DMS153 treated with DMSO at 0.1 percent for 48 hours (cell line): Measurements from ENCODE around the gene GATAD2A.
A peak's percentile ranks its signal among the peaks of the same experiment; 100 is the strongest.

Source experiments
- DNase-seq: peaks from one replicate; lab custom pipeline; 2025; ENCODE audit not compliant: unreplicated experiment; lab: John Stamatoyannopoulos, UW

The GATAD2A gene

DNA sequence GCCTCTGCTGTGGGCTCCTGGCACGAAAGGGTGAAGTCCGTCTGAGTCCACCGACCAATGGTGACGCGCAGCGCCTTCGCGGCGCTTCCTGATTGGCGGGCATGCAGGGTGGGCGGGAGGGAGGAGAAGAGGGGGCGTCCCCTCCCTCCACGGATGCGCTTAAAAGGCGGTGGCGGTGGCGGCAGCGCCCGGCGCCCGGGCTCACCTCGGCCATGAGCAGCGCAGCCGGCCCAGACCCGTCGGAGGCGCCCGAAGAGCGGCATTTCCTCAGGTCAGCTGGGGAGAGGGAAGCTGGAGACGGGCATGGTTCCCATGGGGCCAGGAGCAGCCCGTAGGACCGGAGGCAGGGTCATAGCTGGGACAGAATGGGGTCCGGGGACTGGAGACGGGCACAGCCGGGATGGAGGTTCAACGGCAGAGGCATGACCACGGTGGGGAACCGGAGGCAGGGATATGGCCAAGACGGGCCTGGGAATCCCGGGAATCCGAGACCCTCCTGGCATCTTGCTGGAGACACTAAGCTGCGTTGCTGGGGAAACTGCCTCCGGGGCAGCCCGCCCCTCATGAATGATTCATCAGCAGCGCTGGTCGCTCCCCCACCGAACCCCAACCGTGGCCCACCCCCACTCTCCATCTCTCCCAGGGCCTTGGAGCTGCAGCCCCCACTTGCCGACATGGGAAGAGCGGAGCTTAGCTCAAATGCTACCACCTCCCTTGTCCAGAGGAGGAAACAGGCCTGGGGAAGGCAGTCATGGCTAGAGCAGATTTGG is 123.4 kb downstream of the GATAD2A start, which contains the start of gene YJEFN3:
YJEFN3 (plus strand) TSS at position 191 of the 770 bp plus-strand sequence; CDS start at position 213, 22 bp downstream.
- DNase-seq = no peak

- DNase-seq = no peak
These were observed 124.4 kb downstream of the GATAD2A start for GRCh38 chr19:19529783-19530422.

DNA sequence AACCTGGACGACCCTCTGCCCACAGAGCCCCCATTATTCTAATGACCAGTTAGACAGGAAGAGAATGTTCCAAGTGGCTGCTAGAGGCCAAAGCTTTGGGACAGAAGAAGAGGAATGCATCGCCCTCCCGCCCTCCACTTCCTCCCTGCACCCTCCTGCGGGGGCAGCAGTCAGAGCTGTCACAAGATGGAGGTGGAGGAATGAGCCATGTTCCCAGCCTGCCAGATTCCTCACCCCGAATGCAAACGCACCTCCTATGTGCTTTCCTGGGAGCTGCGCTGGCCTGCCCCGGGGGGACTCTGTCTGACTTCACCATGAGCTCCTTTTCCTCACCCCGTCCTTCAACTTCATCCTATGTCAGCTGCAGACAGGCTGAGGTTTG is 124.9 kb downstream of the GATAD2A start:
- no peak for DNase-seq

- DNase-seq = no peak
These were observed 125.4 kb downstream of the GATAD2A start for GRCh38 chr19:19530889-19531288.

GRCh38 chr19:19531951-19532805 is 126.7 kb downstream of the GATAD2A start:
- DNase-seq = peak; percentile 27

- no peak for DNase-seq
These were observed 127.6 kb downstream of the GATAD2A start for GRCh38 chr19:19532806-19533701.

DNA sequence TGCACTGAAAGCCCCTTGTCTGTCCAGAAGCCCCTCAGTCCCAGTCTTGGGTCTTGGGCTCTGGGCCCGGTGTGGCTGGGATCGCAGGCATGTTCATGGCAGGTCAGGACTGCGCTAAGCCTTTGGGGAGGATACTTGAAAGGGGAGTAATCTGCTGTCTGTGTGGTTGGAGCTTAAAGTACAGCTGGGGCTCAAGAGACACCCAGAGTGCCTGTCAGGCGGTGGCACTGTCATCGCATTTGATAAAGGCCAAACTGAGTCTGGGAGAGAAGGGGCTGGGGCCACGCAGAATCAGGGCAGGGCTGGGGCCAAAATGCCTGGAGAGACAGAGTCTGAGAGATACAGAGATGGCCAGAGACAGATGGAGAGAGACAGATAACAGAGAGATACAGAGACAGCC is 128.4 kb downstream of the GATAD2A start:
- no peak for DNase-seq

DNA sequence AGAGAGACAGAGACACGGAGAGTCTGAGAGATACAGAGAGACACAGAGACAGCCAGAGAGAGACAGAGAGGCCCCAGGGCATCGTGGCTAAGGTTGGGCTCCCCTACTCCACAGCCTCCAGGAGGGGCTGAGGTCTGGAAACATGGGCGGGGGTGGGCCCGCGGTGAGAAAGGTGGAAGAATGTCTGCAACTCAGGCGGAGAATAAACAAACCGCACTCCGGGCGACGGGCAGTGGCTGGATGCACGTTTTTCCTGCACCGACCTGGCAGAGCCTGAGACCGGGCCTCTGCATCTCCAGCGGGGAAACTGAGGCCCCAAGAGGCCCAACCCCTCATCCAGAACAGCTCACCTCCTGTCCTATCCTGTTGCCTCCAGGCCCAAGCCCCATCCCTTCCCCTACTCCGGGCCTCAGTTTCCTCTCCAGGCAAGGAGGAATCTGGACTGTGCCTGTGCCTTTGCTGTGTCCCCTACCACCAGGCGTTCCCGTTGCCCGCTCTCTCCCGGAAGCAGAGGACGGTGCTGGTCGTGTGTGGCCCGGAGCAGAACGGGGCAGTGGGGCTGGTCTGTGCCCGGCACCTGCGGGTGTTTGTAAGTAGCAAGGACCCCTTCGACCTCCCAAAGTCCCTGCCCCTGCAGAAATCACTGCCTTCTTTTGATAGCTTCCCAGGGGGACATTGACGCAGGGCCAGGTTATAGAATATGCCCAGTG is 129.2 kb downstream of the GATAD2A start:
- DNase-seq = no peak

GRCh38 chr19:19535311-19536191 is 130.1 kb downstream of the GATAD2A start:
- no peak for DNase-seq

DNA sequence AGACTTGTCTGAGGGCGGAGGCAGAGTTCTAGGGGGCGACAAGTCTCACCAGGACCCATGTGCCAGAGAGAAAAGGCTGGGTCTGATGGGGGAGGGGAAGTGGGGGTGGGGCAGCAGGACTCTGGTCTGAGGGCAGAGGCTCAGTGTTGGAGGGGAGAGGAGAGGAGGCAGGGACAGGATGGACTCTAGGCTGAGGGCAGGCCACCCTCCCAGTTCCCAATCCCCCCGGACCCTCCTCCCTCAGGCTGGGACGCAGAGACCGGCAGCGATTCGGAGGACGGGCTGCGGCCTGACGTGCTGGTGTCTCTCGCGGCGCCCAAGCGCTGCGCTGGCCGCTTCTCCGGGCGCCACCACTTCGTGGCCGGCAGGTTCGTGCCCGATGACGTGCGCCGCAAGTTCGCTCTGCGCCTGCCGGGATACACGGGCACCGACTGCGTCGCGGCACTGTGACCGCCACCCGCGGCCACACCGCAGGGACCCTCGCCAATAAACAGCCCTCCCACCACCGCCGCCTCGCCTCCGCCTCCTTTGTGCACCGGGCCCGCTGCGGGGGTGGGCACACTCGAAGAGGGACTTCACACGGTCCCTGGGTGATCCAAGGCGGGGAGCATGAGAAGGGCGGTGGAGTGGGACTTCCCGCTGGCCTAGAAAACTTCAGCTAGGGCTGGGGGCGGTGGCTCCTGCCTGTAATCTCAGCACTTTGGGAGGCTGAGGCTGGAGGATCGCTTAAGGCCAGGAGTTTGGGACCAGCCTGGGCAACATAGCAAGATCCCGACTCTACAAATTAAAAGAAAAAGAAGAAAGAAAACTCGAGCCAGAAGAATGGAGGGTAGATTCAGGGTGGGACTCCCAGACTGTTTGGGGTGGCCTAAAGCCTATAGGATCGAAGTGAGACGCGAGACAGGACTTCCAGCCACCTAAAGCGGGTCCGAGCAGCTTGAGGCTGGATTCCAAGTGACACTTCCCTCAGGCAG is 131.9 kb downstream of the GATAD2A start:
- no peak for DNase-seq

- no peak for DNase-seq
These were observed 132.7 kb downstream of the GATAD2A start, which contains the start of gene CILP2 for GRCh38 chr19:19538061-19538784. CILP2 (plus strand) TSS chr19:19538265; CDS start chr19:19538350, 85 bp downstream.

DNA sequence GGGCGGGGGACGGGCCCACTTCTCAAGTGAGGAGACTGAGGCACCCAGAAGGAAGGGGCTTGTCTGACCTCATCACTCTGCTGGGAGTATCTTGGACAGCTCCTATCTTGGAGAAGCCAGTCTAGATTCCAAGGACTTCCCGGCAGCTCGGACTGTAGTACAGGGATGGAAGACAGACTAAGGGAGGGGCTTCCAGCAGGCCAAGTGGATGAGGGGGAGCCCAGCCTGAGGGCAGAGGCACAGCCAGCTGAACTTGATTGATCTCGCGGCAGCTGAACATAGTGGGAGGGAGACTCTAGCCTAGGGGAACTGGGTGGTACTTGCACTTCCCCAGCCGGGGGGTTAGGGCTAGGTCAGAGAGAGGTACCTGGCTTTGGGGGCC is 133.3 kb downstream of the GATAD2A start:
- no peak for DNase-seq

GRCh38 chr19:19539698-19540063 is 134.2 kb downstream of the GATAD2A start:
- DNase-seq = no peak

DNA sequence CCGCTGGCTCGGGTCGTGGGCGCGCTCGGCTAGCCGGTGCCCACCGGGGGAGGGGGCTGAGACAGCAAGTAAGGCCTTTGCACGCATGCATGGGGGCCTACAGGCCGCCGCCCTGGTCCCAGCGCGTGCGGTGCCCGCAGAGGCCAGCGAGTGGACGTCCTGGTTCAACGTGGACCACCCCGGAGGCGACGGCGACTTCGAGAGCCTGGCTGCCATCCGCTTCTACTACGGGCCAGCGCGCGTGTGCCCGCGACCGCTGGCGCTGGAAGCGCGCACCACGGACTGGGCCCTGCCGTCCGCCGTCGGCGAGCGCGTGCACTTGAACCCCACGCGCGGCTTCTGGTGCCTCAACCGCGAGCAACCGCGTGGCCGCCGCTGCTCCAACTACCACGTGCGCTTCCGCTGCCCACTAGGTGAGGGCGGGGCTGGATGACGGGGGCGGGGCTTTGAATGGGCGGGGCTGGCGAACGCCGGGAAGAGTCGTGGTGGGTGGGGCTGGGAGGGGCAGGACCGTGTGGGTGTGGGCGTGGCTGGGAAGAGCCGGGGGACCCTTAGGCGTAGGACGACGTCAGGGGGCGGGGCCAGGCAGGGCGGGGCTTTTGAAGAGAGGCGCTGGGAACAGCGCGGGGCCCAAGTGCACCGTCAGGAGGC is 134.7 kb downstream of the GATAD2A start:
- DNase-seq = no peak

DNA sequence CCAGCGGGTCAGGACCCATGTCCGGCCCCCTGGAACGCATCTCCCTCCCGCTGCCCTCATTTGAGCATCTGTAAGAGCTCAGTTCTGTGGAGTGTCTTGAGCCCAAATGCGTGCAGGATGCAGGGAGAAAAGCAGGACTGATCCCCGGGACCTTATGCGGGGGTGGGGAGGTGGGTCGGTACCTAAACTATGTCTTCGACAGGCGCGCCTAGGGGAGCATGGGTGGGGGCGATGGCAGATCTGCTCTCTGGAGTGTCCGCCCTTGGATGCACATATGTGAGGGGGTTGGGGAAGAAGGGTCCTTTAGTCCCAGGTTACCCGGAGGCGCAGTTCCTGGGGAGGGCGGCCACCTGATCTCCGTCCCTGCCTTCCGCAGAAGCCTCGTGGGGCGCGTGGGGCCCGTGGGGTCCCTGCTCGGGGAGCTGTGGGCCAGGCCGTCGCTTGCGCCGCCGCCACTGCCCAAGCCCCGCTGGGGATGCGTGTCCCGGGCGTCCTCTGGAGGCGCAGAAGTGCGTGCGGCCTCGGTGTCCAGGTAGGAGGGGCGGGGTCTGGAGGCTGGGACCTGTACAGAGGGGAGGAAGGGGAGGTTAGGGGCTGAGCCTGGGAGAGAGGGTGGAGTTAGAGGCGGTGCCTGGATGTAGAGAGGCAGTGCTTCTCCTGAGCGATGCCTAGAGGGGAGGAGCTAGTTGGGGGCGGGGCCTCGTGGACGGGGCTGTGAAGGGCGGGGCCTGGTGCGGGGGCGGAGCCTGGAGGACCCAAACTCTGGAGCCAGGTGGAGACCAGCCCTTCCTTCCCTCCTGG is 135.4 kb downstream of the GATAD2A start:
- no peak for DNase-seq

- no peak for DNase-seq
These were observed 136.1 kb downstream of the GATAD2A start for GRCh38 chr19:19541616-19542015.
